Measurements from ENCODE around the gene CADPS2. TPM values are rescaled to one million over a fixed set of nuclear protein-coding genes. Genes with fewer than 3 reads are reported as not detected.

CADPS2 gene
- total RNA-seq, 1 experiment from 2014 or later = 1.3 TPM

GRCh38 chr7:122628651-122629411 is 257.4 kb downstream of the CADPS2 start:
- Histone ChIP-seq H3K36me3 (no peaks in the 10 kb centered on the region), H3K27me3 (no peaks in the 10 kb centered on the region), H3K4me3 (no peak overlapping the region), H3K9me3 (no peaks in the 10 kb centered on the region)
- DNase-seq = no peak

- H3K27me3 ChIP-seq = no peaks in the 10 kb centered on the region
- H3K36me3 ChIP-seq = no peaks in the 10 kb centered on the region
- no peaks in the 10 kb centered on the region for H3K9me3 ChIP-seq
- peak; percentile 31 for DNase-seq
- no peak overlapping the region for H3K4me3 ChIP-seq
Measured at GRCh38 chr7:122626785-122627184, 259.5 kb downstream of the CADPS2 start.

GRCh38 chr7:122622682-122623081 is 263.6 kb downstream of the CADPS2 start:
- H3K9me3 ChIP-seq = no peaks in the 10 kb centered on the region
- no peaks in the 10 kb centered on the region for H3K27me3 ChIP-seq
- no peak for DNase-seq
- H3K36me3 ChIP-seq = no peaks in the 10 kb centered on the region
- H3K4me3 ChIP-seq = no peak overlapping the region

- H3K36me3 ChIP-seq = no peaks in the 10 kb centered on the region
- no peak for DNase-seq
- no peak overlapping the region for H3K4me3 ChIP-seq
- no peaks in the 10 kb centered on the region for H3K27me3 ChIP-seq
- no peaks in the 10 kb centered on the region for H3K9me3 ChIP-seq
Measured at GRCh38 chr7:122619664-122620063, 266.6 kb downstream of the CADPS2 start.

- H3K27me3 ChIP-seq = no peaks in the 10 kb centered on the region
- no peak for DNase-seq
- H3K4me3 ChIP-seq = no peak overlapping the region
- H3K36me3 ChIP-seq = no peaks in the 10 kb centered on the region
- no peaks in the 10 kb centered on the region for H3K9me3 ChIP-seq
Measured at GRCh38 chr7:122618585-122619189, 267.6 kb downstream of the CADPS2 start.

GRCh38 chr7:122616951-122617350 is 269.3 kb downstream of the CADPS2 start:
- Histone ChIP-seq H3K36me3 (no peaks in the 10 kb centered on the region), H3K9me3 (no peaks in the 10 kb centered on the region), H3K4me3 (no peak overlapping the region), H3K27me3 (no peaks in the 10 kb centered on the region)
- DNase-seq = no peak

- H3K27me3 ChIP-seq = no peaks in the 10 kb centered on the region
- no peaks in the 10 kb centered on the region for H3K36me3 ChIP-seq
- H3K9me3 ChIP-seq = no peaks in the 10 kb centered on the region
- H3K4me3 ChIP-seq = no peak overlapping the region
- no peak for DNase-seq
Measured at GRCh38 chr7:122605929-122606328, 280.3 kb downstream of the CADPS2 start.

GRCh38 chr7:122604251-122604650 is 282.0 kb downstream of the CADPS2 start:
- H3K36me3 ChIP-seq = no peaks in the 10 kb centered on the region
- no peaks in the 10 kb centered on the region for H3K27me3 ChIP-seq
- no peak overlapping the region for H3K4me3 ChIP-seq
- no peak for DNase-seq
- H3K9me3 ChIP-seq = no peaks in the 10 kb centered on the region

GRCh38 chr7:122602800-122603199 is 283.5 kb downstream of the CADPS2 start:
- Histone ChIP-seq H3K4me3 (no peak overlapping the region), H3K36me3 (no peaks in the 10 kb centered on the region), H3K27me3 (no peaks in the 10 kb centered on the region), H3K9me3 (no peaks in the 10 kb centered on the region)
- DNase-seq = no peak

- H3K36me3 ChIP-seq = no peaks in the 10 kb centered on the region
- H3K9me3 ChIP-seq = no peaks in the 10 kb centered on the region
- H3K4me3 ChIP-seq = no peak overlapping the region
- no peaks in the 10 kb centered on the region for H3K27me3 ChIP-seq
- no peak for DNase-seq
Measured at GRCh38 chr7:122600630-122601029, 285.6 kb downstream of the CADPS2 start.

- H3K36me3 ChIP-seq = no peaks in the 10 kb centered on the region
- no peak for DNase-seq
- H3K9me3 ChIP-seq = no peaks in the 10 kb centered on the region
- H3K27me3 ChIP-seq = no peaks in the 10 kb centered on the region
- H3K4me3 ChIP-seq = no peak overlapping the region
Measured at GRCh38 chr7:122600042-122600441, 286.2 kb downstream of the CADPS2 start.

GRCh38 chr7:122597277-122597676 is 289.0 kb downstream of the CADPS2 start:
- Histone ChIP-seq H3K4me3 (no peak overlapping the region), H3K36me3 (no peaks in the 10 kb centered on the region), H3K9me3 (no peaks in the 10 kb centered on the region), H3K27me3 (no peaks in the 10 kb centered on the region)
- no peak for DNase-seq

- no peaks in the 10 kb centered on the region for H3K36me3 ChIP-seq
- H3K4me3 ChIP-seq = no peak overlapping the region
- no peaks in the 10 kb centered on the region for H3K9me3 ChIP-seq
- H3K27me3 ChIP-seq = no peaks in the 10 kb centered on the region
- no peak for DNase-seq
Measured at GRCh38 chr7:122595885-122596284, 290.4 kb downstream of the CADPS2 start.

GRCh38 chr7:122588621-122589020 is 297.6 kb downstream of the CADPS2 start:
- no peaks in the 10 kb centered on the region for H3K36me3 ChIP-seq
- no peak for DNase-seq
- no peak overlapping the region for H3K4me3 ChIP-seq
- H3K27me3 ChIP-seq = no peaks in the 10 kb centered on the region
- H3K9me3 ChIP-seq = no peaks in the 10 kb centered on the region

GRCh38 chr7:122584676-122585251 is 301.5 kb downstream of the CADPS2 start:
- Histone ChIP-seq H3K36me3 (no peaks in the 10 kb centered on the region), H3K9me3 (no peaks in the 10 kb centered on the region), H3K4me3 (no peak overlapping the region), H3K27me3 (no peaks in the 10 kb centered on the region)
- DNase-seq = no peak

GRCh38 chr7:122578350-122578749 is 307.9 kb downstream of the CADPS2 start:
- no peaks in the 10 kb centered on the region for H3K36me3 ChIP-seq
- no peak overlapping the region for H3K4me3 ChIP-seq
- no peak for DNase-seq
- H3K9me3 ChIP-seq = no peaks in the 10 kb centered on the region
- H3K27me3 ChIP-seq = no peaks in the 10 kb centered on the region

- Histone ChIP-seq H3K4me3 (no peak overlapping the region), H3K27me3 (no peaks in the 10 kb centered on the region), H3K36me3 (no peaks in the 10 kb centered on the region), H3K9me3 (no peaks in the 10 kb centered on the region)
- no peak for DNase-seq
Measured at GRCh38 chr7:122577449-122578003, 308.7 kb downstream of the CADPS2 start.

GRCh38 chr7:122572706-122573105 is 313.6 kb downstream of the CADPS2 start:
- H3K36me3 ChIP-seq = no peaks in the 10 kb centered on the region
- no peaks in the 10 kb centered on the region for H3K9me3 ChIP-seq
- no peaks in the 10 kb centered on the region for H3K27me3 ChIP-seq
- no peak overlapping the region for H3K4me3 ChIP-seq
- no peak for DNase-seq
